ENCODE measurements around the gene MRPL47.
A peak's percentile ranks its signal among the peaks of the same experiment; 100 is the strongest.

The MRPL47 gene

GRCh38 chr3:179590669-179591068 lies 13.8 kb downstream of the MRPL47 start:
- DNase-seq, result no peak

GRCh38 chr3:179589143-179589542 lies 15.3 kb downstream of the MRPL47 start:
- no peak for DNase-seq

- no peak for DNase-seq
These were observed 23.4 kb downstream of the MRPL47 start for GRCh38 chr3:179580992-179581391.

- DNase-seq, result no peak
These were observed 38.9 kb downstream of the MRPL47 start for GRCh38 chr3:179565496-179565895.

- peak; percentile 48 for DNase-seq
These were observed 41.1 kb downstream of the MRPL47 start for GRCh38 chr3:179563271-179563783.

GRCh38 chr3:179562591-179563270 lies 41.7 kb downstream of the MRPL47 start, which contains the start of gene ACTL6A:
Gene ACTL6A (plus strand): TSS chr3:179562926. CDS start chr3:179563093, 167 bp downstream.
- DNase-seq, result peak; percentile 97

- no peak for DNase-seq
These were observed 43.6 kb downstream of the MRPL47 start for GRCh38 chr3:179560791-179561190.

GRCh38 chr3:179558742-179559364 lies 45.6 kb downstream of the MRPL47 start:
- peak; percentile 74 for DNase-seq

- DNase-seq, result no peak
These were observed 52.9 kb downstream of the MRPL47 start for GRCh38 chr3:179551349-179552105.

- DNase-seq, result no peak
These were observed 57.6 kb downstream of the MRPL47 start for GRCh38 chr3:179546814-179547241.

- DNase-seq, result no peak
These were observed 59.3 kb downstream of the MRPL47 start for GRCh38 chr3:179544981-179545645.

GRCh38 chr3:179542375-179542774 lies 62.1 kb downstream of the MRPL47 start:
- DNase-seq, result no peak

GRCh38 chr3:179541596-179541995 lies 62.8 kb downstream of the MRPL47 start:
- no peak for DNase-seq

GRCh38 chr3:179541094-179541493 lies 63.3 kb downstream of the MRPL47 start:
- DNase-seq, result no peak
